Mammary epithelial cell (primary cell): ENCODE data around the gene EFCAB11.

Source experiments
- EZH2 ChIP-seq: IDR thresholded peaks from 2 replicates; pipeline ENCODE4 v1.6.1; 2012; ENCODE audit warnings: low read length, inconsistent platforms, borderline replicate concordance
- TF ChIP-seq, protein P1 (sequence below), 2 donors: IDR thresholded peaks in 1 of 2; conservative IDR thresholded peaks in 1 of 2; 2 replicates each; pipeline ENCODE4 v1.5.1; 2011 to 2012; ENCODE audit warnings: inconsistent platforms in 2 of 2, low read length in 2 of 2, mild to moderate bottlenecking in 2 of 2, control low read depth in 1 of 2, low read depth in 1 of 2; ENCODE audit not compliant: insufficient read depth in 1 of 2; ENCODE audit errors: extremely low read depth in 1 of 2

DNA sequence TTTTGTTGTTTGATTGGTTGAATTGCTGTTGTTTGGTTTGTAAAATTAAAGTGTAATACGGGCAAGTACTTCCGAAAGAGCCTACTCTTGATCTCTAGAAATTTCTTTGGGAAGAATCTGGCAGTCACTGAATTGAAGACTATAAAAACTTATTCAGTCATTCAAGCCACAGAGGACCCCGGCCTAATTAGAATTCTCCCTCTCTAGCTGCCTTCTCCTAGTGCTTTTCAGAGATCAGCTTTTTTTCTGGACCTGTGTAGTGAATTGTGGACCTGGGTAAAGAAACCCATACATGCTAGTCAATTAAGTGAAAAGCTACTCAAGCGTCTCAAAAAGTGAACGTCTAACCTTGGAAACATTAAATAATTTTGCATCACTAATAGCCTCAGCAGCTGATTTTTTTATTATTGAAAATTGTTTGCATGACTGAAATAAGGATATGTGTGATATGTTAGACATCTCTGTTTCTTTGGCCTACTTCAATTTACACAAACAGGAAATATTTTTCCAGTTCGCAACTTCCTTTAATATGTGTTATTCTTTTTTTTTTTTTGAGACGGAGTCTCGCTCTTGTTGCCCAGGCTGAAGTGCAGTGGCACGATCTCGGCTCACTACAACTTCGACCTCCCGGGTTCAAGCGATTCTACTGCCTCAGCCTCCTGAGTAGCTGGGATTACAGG lies 27.2 kb downstream of the EFCAB11 start:
- TF ChIP-seq, protein P1, sequence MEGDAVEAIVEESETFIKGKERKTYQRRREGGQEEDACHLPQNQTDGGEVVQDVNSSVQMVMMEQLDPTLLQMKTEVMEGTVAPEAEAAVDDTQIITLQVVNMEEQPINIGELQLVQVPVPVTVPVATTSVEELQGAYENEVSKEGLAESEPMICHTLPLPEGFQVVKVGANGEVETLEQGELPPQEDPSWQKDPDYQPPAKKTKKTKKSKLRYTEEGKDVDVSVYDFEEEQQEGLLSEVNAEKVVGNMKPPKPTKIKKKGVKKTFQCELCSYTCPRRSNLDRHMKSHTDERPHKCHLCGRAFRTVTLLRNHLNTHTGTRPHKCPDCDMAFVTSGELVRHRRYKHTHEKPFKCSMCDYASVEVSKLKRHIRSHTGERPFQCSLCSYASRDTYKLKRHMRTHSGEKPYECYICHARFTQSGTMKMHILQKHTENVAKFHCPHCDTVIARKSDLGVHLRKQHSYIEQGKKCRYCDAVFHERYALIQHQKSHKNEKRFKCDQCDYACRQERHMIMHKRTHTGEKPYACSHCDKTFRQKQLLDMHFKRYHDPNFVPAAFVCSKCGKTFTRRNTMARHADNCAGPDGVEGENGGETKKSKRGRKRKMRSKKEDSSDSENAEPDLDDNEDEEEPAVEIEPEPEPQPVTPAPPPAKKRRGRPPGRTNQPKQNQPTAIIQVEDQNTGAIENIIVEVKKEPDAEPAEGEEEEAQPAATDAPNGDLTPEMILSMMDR (conservative IDR thresholded peaks at IDR 0.05 in 1 of 2, IDR thresholded peaks at IDR 0.05 in 1 of 2; ENCODE audit: extremely low read depth in 1 of 2, insufficient read depth in 1 of 2, low read depth in 1 of 2, low read length in 2 of 2): no peak
- no peak for TF ChIP-seq EZH2
